Measurements from ENCODE around the gene OR2V2. TPM values are rescaled to one million over a fixed set of nuclear protein-coding genes. Genes with fewer than 3 reads are reported as not detected.
A peak's percentile ranks its signal among the peaks of the same experiment; 100 is the strongest.

Gene OR2V2
- total and polyA plus RNA-seq, 10 of the 15 experiments (the other 5 are each of a cell fraction or from before 2014, with no cell fraction given) = 0.26 TPM; not detected in 9

GRCh38 chr5:181181650-181182565, 34.5 kb downstream of the OR2V2 start (continued):
- TF ChIP-seq ATF7 (IDR thresholded peaks at IDR 0.05; ENCODE audit: low read depth) (peak; percentile 43; the same call in 1 of the 2 replicates), STAT3 (IDR thresholded peaks at IDR 0.05; ENCODE audit: low read depth, low read length) (no peak), BHLHE40 (IDR thresholded peaks at IDR 0.05; ENCODE audit: borderline replicate concordance in 1 of 2, low read depth in 2 of 2, low read length in 1 of 2) (peak in 1 of 2 experiments; percentile 19; a peak in 1 of 4 replicates), BACH1 (IDR thresholded peaks at IDR 0.05; ENCODE audit: borderline replicate concordance) (no peak), TCF7 (IDR thresholded peaks at IDR 0.05; ENCODE audit: borderline replicate concordance) (no peak), IKZF2 (IDR thresholded peaks at IDR 0.05) (peak; percentile 56 to 65; a peak in 2 of 4 replicates), NR2C2 (IDR thresholded peaks at IDR 0.05; ENCODE audit: borderline replicate concordance, control insufficient read depth, insufficient read length, low read depth) (no peak), NR2F1 (conservative IDR thresholded peaks at IDR 0.05) (0 out of 2 replicates have a peak, but pooled peaks have one; percentile 43), MLLT1 (IDR thresholded peaks at IDR 0.05) (peak; percentile 66), TBL1XR1 (IDR thresholded peaks at IDR 0.05; ENCODE audit: low read depth, low read length) (0 out of 2 replicates have a peak, but pooled peaks have one; percentile 33), MEF2B (IDR thresholded peaks at IDR 0.05; ENCODE audit: partially characterized antibody, poor library complexity, severe bottlenecking) (peak; percentile 75), MYB (IDR thresholded peaks at IDR 0.05; ENCODE audit: borderline replicate concordance, low read depth, low read length) (no peak), SMARCA5 (IDR thresholded peaks at IDR 0.05) (peak; percentile 80; the same call in 1 of the 2 replicates), POLR2A (IDR thresholded peaks at IDR 0.05; ENCODE audit: low read depth, low read length) (no peak), EP300 (IDR thresholded peaks at IDR 0.05; ENCODE audit: borderline replicate concordance in 1 of 2, control insufficient read depth in 1 of 2, low read depth in 2 of 2, low read length in 2 of 2) (no peak; a peak in 1 of 4 replicates), SMC3 (IDR thresholded peaks at IDR 0.05; ENCODE audit: borderline replicate concordance, low read length) (peak; percentile 73), YY1 (IDR thresholded peaks at IDR 0.05; ENCODE audit: low read depth, low read length) (peak; percentile 55; the same call in 1 of the 2 replicates), KAT2A (conservative IDR thresholded peaks at IDR 0.05; ENCODE audit: control insufficient read depth, low read depth, low read length) (no peak), RUNX3 (IDR thresholded peaks at IDR 0.05; ENCODE audit: low read length) (peak; percentile 25; the same call in 1 of the 2 replicates), ZBTB11 (CRISPR knock-in tag; IDR thresholded peaks at IDR 0.05) (no peak), E4F1 (IDR thresholded peaks at IDR 0.05; ENCODE audit: borderline replicate concordance, partially characterized antibody) (no peak)
